Measurements from ENCODE around the gene NDUFB5.
"Not testable (repeated sequence)": the region's sequence is repeated elsewhere in the genome, so short reads cannot be mapped to it uniquely, and the experiment has no call there.

The NDUFB5 gene

DNA sequence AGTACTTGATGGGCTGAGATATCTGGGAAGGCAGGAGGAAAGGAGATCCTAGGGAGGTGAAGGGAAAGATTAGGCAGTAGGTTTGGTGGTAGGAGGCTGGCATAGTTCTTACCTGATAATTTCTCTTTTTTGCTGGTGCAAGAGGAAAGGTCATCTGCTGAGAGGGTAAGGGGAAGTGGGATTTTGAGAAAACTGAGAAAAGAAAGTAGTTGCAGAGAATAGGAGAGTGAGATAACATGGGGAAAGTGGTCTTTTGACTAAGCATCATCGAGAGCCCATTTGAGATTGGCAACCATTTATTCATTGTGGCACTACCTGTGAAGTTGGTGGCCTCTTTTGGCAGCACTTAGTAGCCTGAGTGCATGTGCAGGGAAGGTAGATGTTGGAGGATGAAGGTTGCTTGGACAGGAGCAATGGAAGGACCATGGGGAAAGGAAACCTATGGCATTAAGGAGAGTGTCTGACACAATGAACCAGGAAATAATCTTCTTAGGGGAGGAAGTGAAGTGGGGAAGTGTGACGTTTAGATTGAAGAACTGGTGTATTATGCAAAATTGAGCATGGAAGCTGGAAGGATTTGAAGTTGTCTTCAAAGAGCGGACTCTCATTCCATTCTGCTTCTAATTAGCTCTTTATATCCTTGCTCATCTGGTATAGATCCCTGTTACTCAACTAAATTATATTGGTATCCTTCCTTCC, 26.3 kb downstream of the NDUFB5 start:
- WGBS (ENCODE audit: insufficient coverage, insufficient read length), result 100% methylated on average over 1 of the region's 3 CpGs
- Histone ChIP-seq H3K27ac (ENCODE audit: low read length) (no peak overlapping the region), H3K9me3 (ENCODE audit: control insufficient read depth, insufficient read depth, low read length) (no peaks in the 10 kb centered on the region), H3K4me1 (ENCODE audit: control insufficient read depth, insufficient read depth, low read length) (no peaks in the 10 kb centered on the region), H3K27me3 (ENCODE audit: control insufficient read depth, insufficient read depth, low read length) (no peaks in the 10 kb centered on the region), H3K4me3 (ENCODE audit: low read length) (no peak overlapping the region), H3K36me3 (ENCODE audit: control insufficient read depth, insufficient read depth, low read length) (no peaks in the 10 kb centered on the region)
- no peak for DNase-seq (ENCODE audit: low read depth, low spot score)

DNA sequence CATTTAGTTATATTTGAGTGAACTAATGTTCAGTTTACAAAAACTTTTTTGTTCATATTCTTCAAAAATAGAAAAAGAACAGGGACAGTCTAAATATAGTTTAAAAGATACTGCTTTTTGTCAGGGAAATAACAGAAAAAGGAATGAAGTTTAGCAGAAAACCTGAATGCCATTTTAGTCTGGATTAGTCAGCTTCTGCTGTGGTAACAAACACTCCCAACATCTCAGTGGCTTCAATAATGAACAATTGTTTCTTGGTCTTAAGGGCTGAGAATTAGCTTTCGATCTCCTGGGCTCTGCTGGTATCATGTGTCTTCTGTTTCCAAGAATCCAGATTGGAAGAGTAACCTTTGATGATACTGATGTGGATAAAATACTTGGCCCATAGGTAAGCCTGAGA, 35.9 kb downstream of the NDUFB5 start:
- H3K27ac ChIP-seq (ENCODE audit: low read length), result no peak overlapping the region
- H3K36me3 ChIP-seq (ENCODE audit: control insufficient read depth, insufficient read depth, low read length), result no peaks in the 10 kb centered on the region
- no peak overlapping the region for H3K4me3 ChIP-seq (ENCODE audit: low read length)
- WGBS (ENCODE audit: insufficient coverage, insufficient read length), result no CpG with 5 or more reads among the region's 1 CpG
- no peak for DNase-seq (ENCODE audit: low read depth, low spot score)
- H3K27me3 ChIP-seq (ENCODE audit: control insufficient read depth, insufficient read depth, low read length), result no peaks in the 10 kb centered on the region
- no peaks in the 10 kb centered on the region for H3K4me1 ChIP-seq (ENCODE audit: control insufficient read depth, insufficient read depth, low read length)
- no peaks in the 10 kb centered on the region for H3K9me3 ChIP-seq (ENCODE audit: control insufficient read depth, insufficient read depth, low read length)

DNA sequence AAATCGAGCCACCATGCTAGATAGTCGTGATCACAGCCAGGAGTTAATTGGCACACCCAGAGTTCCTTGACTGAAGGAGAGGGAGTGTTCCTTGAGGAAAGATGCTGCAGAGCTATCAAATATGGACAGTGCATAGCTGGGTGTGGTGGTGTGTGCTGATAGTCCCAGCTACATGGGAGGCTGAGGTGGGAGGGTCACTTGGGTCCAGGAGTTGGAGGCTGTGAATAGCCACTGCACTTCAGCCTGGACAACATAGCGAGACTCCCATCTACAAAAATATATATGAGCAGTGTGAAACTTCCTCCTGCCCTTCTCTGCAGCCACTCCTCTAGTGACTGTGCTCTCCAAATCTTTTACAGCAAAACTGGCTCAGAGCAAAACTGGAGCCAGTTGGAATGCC, 38.3 kb downstream of the NDUFB5 start:
- WGBS (ENCODE audit: insufficient coverage, insufficient read length), result no CpG with 5 or more reads among the region's 3 CpGs
- no peaks in the 10 kb centered on the region for H3K4me1 ChIP-seq (ENCODE audit: control insufficient read depth, insufficient read depth, low read length)

DNA sequence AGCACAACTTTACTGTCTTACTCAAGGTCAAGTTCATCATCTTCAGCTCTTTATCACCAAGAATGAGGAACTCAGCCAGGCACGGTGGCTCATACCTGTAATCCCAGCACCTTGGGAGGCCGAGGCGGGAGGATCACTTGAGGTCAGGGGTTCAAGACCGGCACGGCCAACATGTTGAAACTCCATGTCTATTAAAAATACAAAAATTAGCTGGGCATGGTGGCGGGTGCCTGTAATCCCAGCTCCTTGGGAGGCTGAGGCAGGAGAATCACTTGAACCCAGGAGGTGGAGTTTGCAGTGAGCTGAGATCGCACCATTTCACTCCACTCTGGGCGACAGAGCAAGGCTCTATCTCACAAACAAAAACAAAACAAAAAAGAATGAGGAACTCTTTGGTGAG, 39.2 kb downstream of the NDUFB5 start:
- H3K4me1 ChIP-seq (ENCODE audit: control insufficient read depth, insufficient read depth, low read length); H3K36me3 ChIP-seq (ENCODE audit: control insufficient read depth, insufficient read depth, low read length); H3K27ac ChIP-seq (ENCODE audit: low read length); H3K4me3 ChIP-seq (ENCODE audit: low read length); DNase-seq (ENCODE audit: low read depth, low spot score); H3K27me3 ChIP-seq (ENCODE audit: control insufficient read depth, insufficient read depth, low read length); H3K9me3 ChIP-seq (ENCODE audit: control insufficient read depth, insufficient read depth, low read length): not testable (repeated sequence)
- no CpG with 5 or more reads among the region's 8 CpGs for WGBS (ENCODE audit: insufficient coverage, insufficient read length)

More for the DNA sequence above, 38.3 kb downstream of the NDUFB5 start:
- Histone ChIP-seq H3K9me3 (ENCODE audit: control insufficient read depth, insufficient read depth, low read length) (no peaks in the 10 kb centered on the region), H3K27me3 (ENCODE audit: control insufficient read depth, insufficient read depth, low read length) (no peaks in the 10 kb centered on the region), H3K4me3 (ENCODE audit: low read length) (no peak overlapping the region), H3K36me3 (ENCODE audit: control insufficient read depth, insufficient read depth, low read length) (no peaks in the 10 kb centered on the region), H3K27ac (ENCODE audit: low read length) (no peak overlapping the region)
- no peak for DNase-seq (ENCODE audit: low read depth, low spot score)

DNA sequence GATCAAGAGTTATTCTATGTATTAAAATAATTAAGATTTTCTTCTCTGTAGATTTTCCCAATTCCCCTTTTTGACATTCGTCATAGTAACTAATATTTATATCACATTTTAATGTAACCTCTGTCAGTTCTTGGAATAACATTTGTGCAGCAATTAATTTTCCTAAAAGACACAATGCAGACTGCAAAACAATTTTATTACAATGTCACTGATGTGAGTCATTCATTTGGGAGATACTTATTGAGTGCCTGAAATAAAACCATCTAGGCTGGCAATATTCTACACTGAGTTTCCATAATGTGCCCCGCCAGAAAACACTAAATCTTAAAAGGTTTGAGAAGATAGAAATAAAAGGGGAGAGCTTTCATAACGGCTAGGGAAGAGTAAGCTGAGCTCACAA, 41.6 kb downstream of the NDUFB5 start:
- no peak for DNase-seq (ENCODE audit: low read depth, low spot score)
- Histone ChIP-seq H3K27me3 (ENCODE audit: control insufficient read depth, insufficient read depth, low read length) (no peaks in the 10 kb centered on the region), H3K36me3 (ENCODE audit: control insufficient read depth, insufficient read depth, low read length) (no peaks in the 10 kb centered on the region), H3K4me3 (ENCODE audit: low read length) (no peak overlapping the region), H3K9me3 (ENCODE audit: control insufficient read depth, insufficient read depth, low read length) (no peaks in the 10 kb centered on the region), H3K4me1 (ENCODE audit: control insufficient read depth, insufficient read depth, low read length) (no peaks in the 10 kb centered on the region), H3K27ac (ENCODE audit: low read length) (no peak overlapping the region)
- no CpG with 5 or more reads among the region's 3 CpGs for WGBS (ENCODE audit: insufficient coverage, insufficient read length)

DNA sequence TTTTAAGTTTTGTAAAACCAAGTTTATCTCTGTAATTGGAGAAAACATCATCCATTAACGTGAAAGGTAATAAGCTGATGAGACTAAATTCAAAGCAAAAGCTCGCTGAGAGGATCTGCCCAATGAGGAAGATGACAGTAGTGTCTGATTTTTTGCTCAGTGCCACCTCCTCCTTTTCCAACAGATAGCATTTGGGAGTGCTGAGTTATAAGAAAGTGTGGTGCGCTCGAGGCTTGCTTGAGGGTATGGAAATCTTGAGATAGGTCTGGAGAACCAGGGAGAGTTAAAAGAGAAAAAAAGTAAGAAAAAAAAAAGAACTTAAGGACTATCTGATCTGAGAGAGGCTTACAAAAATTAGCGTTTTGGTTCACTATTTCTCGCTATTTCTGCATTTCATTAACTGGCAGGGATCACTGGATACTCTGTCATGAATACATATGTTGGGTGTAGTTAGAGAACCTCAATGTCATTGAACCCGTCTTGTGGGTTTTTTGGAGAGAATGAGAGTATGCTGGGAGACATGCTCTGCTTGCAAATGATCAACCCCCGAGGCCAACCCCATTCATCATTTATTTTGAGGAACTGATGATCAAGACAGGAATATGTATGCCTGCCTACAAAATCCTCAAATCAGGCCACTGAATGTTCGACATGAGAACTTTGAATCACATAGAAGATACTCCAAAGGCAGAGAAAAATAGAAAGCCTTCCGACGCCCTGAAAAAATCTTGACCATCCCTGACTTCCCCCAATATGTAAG, 47.3 kb downstream of the NDUFB5 start:
- H3K27me3 ChIP-seq (ENCODE audit: control insufficient read depth, insufficient read depth, low read length), result no peaks in the 10 kb centered on the region
- no peaks in the 10 kb centered on the region for H3K36me3 ChIP-seq (ENCODE audit: control insufficient read depth, insufficient read depth, low read length)
- no CpG with 5 or more reads among the region's 11 CpGs for WGBS (ENCODE audit: insufficient coverage, insufficient read length)
- H3K4me3 ChIP-seq (ENCODE audit: low read length), result peak overlapping the region; percentile 88; the same call in 1 of the 2 replicates
- H3K9me3 ChIP-seq (ENCODE audit: control insufficient read depth, insufficient read depth, low read length), result no peaks in the 10 kb centered on the region
- H3K27ac ChIP-seq (ENCODE audit: low read length), result no peak overlapping the region
- H3K4me1 ChIP-seq (ENCODE audit: control insufficient read depth, insufficient read depth, low read length), result no peaks in the 10 kb centered on the region
- no peak for DNase-seq (ENCODE audit: low read depth, low spot score)

DNA sequence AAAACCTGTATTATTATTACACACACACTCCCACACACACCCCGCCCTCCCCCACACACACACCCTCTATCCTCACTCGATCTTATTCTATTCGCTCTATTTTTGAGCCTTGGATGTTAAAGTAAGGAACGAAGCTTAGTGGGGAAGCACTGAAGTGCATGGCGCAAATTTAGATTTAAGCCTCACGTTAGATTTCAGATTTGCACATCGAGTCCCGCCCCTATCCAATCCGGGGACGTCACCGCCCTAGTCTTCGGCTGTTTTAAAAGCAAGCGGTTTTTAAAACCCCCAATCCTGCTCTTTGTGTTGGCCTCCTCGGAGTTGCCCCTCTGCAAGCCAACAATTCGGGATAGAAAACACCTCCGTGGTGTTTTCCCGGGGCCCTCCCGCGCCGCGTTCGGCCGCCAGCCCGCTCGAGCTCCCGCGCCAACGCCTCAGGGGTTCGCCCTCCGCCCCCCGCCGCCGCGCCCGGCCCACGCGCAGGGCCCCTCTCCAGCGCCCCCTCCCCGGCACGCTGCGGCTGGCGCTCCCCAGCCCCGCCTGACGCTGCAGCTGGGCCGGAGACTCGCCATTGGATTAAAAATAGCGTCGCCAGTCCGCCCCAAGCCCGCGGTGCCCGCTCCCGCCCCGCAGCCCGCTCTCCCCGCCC, 48.0 kb downstream of the NDUFB5 start, which contains the start of gene USP13:
Gene USP13, plus strand, starts transcription at position 594 of the 649 bp plus-strand sequence. CDS start 186 bp downstream, outside the sequence.
- WGBS (ENCODE audit: insufficient coverage, insufficient read length), result no CpG with 5 or more reads among the region's 56 CpGs

DNA sequence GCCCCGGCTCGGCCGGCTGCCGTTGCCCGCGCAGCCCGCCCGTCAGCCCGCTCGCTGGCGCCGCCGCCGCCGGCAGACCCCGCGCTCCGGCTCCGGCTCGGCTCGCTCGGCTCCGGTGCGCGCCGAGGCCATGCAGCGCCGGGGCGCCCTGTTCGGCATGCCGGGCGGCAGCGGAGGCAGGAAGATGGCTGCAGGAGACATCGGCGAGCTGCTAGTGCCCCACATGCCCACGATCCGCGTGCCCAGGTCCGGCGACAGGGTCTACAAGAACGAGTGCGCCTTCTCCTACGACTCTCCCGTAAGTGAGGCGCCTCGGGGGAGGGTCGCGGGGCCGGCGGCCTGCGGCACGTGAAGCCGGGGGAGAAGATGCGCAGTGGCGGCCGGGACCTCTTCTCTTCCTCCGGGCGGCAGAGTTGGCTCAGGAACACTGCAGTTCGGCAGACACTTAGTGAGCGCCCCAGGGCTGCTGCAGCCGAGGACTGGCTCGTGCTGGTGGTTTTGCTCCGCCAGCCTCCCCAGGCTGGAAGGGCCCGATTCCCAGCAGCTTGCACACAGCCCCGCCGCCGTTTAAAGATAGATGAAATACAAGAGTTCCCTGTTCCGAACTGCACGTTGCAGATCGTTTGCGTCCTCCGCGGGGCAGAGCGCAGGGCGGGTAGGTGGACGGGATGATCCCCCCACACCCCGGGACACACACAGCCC, 48.7 kb downstream of the NDUFB5 start:
- no peaks in the 10 kb centered on the region for H3K36me3 ChIP-seq (ENCODE audit: control insufficient read depth, insufficient read depth, low read length)
- H3K4me3 ChIP-seq (ENCODE audit: low read length), result peak overlapping the region; percentile 88
- H3K27me3 ChIP-seq (ENCODE audit: control insufficient read depth, insufficient read depth, low read length), result no peaks in the 10 kb centered on the region
- H3K27ac ChIP-seq (ENCODE audit: low read length), result no peak overlapping the region
- no peaks in the 10 kb centered on the region for H3K9me3 ChIP-seq (ENCODE audit: control insufficient read depth, insufficient read depth, low read length)
- no peak for DNase-seq (ENCODE audit: low read depth, low spot score)
- no CpG with 5 or more reads among the region's 77 CpGs for WGBS (ENCODE audit: insufficient coverage, insufficient read length)
- peaks cover under 1% of the 10 kb centered on the region; the same call in 1 of the 2 replicates for H3K4me1 ChIP-seq (ENCODE audit: control insufficient read depth, insufficient read depth, low read length)

More for the DNA sequence above, 48.0 kb downstream of the NDUFB5 start, which contains the start of gene USP13:
- Histone ChIP-seq H3K36me3 (ENCODE audit: control insufficient read depth, insufficient read depth, low read length) (no peaks in the 10 kb centered on the region), H3K4me3 (ENCODE audit: low read length) (peak within 1 kb of the TSS; percentile 88), H3K27ac (ENCODE audit: low read length) (no peak within 1 kb of the TSS), H3K4me1 (ENCODE audit: control insufficient read depth, insufficient read depth, low read length) (no peaks in the 10 kb centered on the region), H3K27me3 (ENCODE audit: control insufficient read depth, insufficient read depth, low read length) (no peaks in the 10 kb centered on the region), H3K9me3 (ENCODE audit: control insufficient read depth, insufficient read depth, low read length) (no peaks in the 10 kb centered on the region)
- no peak for DNase-seq (ENCODE audit: low read depth, low spot score)

DNA sequence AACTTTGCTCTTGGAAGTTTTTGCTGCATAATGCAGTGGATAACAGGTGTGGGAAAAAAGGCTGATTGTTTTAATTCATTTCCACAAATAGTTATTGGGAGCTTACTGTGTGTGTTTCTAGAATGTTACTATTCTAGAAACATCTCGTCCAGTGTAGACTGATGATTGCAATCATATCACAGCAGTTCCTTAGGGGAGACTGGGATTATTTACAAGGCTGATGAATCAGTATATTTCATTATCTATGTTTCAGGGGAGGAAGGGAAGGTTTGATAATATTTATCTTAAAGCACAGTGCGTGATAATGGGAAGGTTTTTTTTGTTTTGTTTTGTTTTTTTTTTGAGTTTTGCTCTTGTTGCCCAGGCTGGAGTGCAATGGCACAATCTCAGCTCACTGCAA, 50.6 kb downstream of the NDUFB5 start:
- Histone ChIP-seq H3K4me1 (ENCODE audit: control insufficient read depth, insufficient read depth, low read length) (peaks cover 4% of the 10 kb centered on the region; the same call in 1 of the 2 replicates), H3K36me3 (ENCODE audit: control insufficient read depth, insufficient read depth, low read length) (no peaks in the 10 kb centered on the region), H3K27ac (ENCODE audit: low read length) (no peak overlapping the region), H3K27me3 (ENCODE audit: control insufficient read depth, insufficient read depth, low read length) (no peaks in the 10 kb centered on the region), H3K9me3 (ENCODE audit: control insufficient read depth, insufficient read depth, low read length) (no peaks in the 10 kb centered on the region), H3K4me3 (ENCODE audit: low read length) (no peak overlapping the region)
- no peak for DNase-seq (ENCODE audit: low read depth, low spot score)
- WGBS (ENCODE audit: insufficient coverage, insufficient read length), result no CpG with 5 or more reads among the region's 2 CpGs

DNA sequence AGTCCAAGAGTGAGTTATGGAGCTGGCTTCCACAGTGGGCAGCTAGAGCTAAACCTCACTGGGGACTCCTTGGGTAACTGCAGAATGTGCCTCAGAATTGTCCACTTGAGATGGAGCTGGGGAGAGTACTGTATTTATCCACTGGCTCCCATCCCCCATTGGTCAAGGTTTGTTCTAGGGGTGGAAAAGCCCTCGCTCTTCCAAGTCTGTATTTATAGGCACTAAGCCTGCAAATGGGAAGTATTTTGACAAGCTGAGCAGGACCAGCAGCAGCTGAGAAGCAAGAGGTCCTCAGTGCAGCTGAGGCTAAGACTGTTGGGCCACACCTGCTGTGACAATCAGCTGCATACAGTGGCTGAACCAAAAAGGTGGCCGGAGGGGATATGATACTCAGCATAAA, 54.0 kb downstream of the NDUFB5 start:
- no peak overlapping the region for H3K4me3 ChIP-seq (ENCODE audit: low read length)
- H3K4me1 ChIP-seq (ENCODE audit: control insufficient read depth, insufficient read depth, low read length), result peaks cover 4% of the 10 kb centered on the region; the same call in 1 of the 2 replicates
- WGBS (ENCODE audit: insufficient coverage, insufficient read length), result no CpG with 5 or more reads among the region's 2 CpGs

More for the DNA sequence above, 54.0 kb downstream of the NDUFB5 start:
- Histone ChIP-seq H3K27me3 (ENCODE audit: control insufficient read depth, insufficient read depth, low read length) (no peaks in the 10 kb centered on the region), H3K27ac (ENCODE audit: low read length) (no peak overlapping the region), H3K36me3 (ENCODE audit: control insufficient read depth, insufficient read depth, low read length) (no peaks in the 10 kb centered on the region), H3K9me3 (ENCODE audit: control insufficient read depth, insufficient read depth, low read length) (no peaks in the 10 kb centered on the region)
- no peak for DNase-seq (ENCODE audit: low read depth, low spot score)

All from iPS DF 6.9 (cell line).